Endothelial cell of umbilical vein (primary cell): ENCODE data around the gene TXNRD3. TPM values are rescaled to one million over a fixed set of nuclear protein-coding genes. Genes with fewer than 3 reads are reported as not detected.

ENCODE experiments used
- BruUV-seq: library from RNA; stranded (reverse); fragments of 400-500 nt; replicated peaks from 2 replicates; lab custom pipeline; 2021; lab: Mats Ljungman, UMichigan
- CTCF ChIA-PET: fragments of 300-600, 350-600 bp; sonication (Branson Sonifier 250); formaldehyde crosslinking; loops from one replicate; lab custom pipeline; 2021; ENCODE audit warnings: antibody characterized with exemption, inconsistent platforms; lab: Charles Lee
- POLR2A ChIA-PET: fragments of 300-600, 350-600 bp; sonication (Branson Sonifier 250); formaldehyde crosslinking; loops from one replicate; lab custom pipeline; 2021; ENCODE audit warnings: antibody characterized with exemption, inconsistent platforms; lab: Charles Lee
- DNase-seq: peaks from one replicate; pipeline ENCODE4 v3.0.0-alpha.2; 2011; ENCODE audit warnings: low read depth, low spot score
- FAIRE-seq: peaks from 2 replicates; lab custom pipeline; 2011; peaks lifted over from hg19 to GRCh38; lab: Jason Lieb, UNC
- H2AFZ ChIP-seq: 2 replicates; pipeline ENCODE4 v1.6.0; 2012; ENCODE audit warnings: low read depth, low read length, control low read depth, inconsistent platforms
- H3K27ac ChIP-seq: 2 replicates; pipeline ENCODE4 v1.5.1; 2011; ENCODE audit warnings: low read depth, mild to moderate bottlenecking, control low read depth, low read length, moderate library complexity; ENCODE audit not compliant: insufficient read depth
- H3K27me3 ChIP-seq, 2 experiments: 2 replicates each; pipeline versions ENCODE4 v1.6.0 to v1.6.1; 2011; ENCODE audit warnings: low read length in 2 of 2, mixed read lengths in 1 of 2; ENCODE audit not compliant: control insufficient read depth in 2 of 2, insufficient read depth in 2 of 2
- H3K36me3 ChIP-seq, 2 experiments: 2 replicates in 1 of 2; 3 replicates in 1 of 2; pipeline ENCODE4 v1.5.1; 2011; ENCODE audit warnings: low read length in 2 of 2, mild to moderate bottlenecking in 1 of 2, moderate library complexity in 1 of 2; ENCODE audit not compliant: control insufficient read depth in 2 of 2, insufficient read depth in 2 of 2; ENCODE audit errors: extremely low read depth in 1 of 2
- H3K4me1 ChIP-seq: 3 replicates; pipeline ENCODE4 v1.5.1; 2011; ENCODE audit warnings: mild to moderate bottlenecking, low read length; ENCODE audit not compliant: control insufficient read depth, insufficient read depth; ENCODE audit errors: extremely low read depth
- H3K4me2 ChIP-seq: 2 replicates; pipeline ENCODE4 v1.6.1; 2011; ENCODE audit warnings: low read length, control low read depth, mixed read lengths; ENCODE audit not compliant: insufficient read depth
- H3K4me3 ChIP-seq, 3 experiments: fragments of 200-600 bp in 1 of 3; sonication (generic), shearing (Covaris generic) in 1 of 3; replicated peaks in 1 of 3; 2 replicates each; pipeline ENCODE4 v1.5.1; 2011 to 2016; ENCODE audit warnings: control low read depth in 3 of 3, low read length in 3 of 3, mild to moderate bottlenecking in 2 of 3, inconsistent platforms in 1 of 3, low read depth in 1 of 3, moderate library complexity in 1 of 3; ENCODE audit not compliant: insufficient read depth in 1 of 3
- H3K79me2 ChIP-seq: 2 replicates; pipeline ENCODE4 v1.6.0; 2012; ENCODE audit warnings: low read length, inconsistent platforms; ENCODE audit not compliant: control insufficient read depth, insufficient read depth
- H3K9ac ChIP-seq: replicated peaks from 2 replicates; pipeline ENCODE3; 2011; ENCODE audit warnings: low read length, control low read depth; ENCODE audit not compliant: insufficient read depth; ENCODE audit errors: extremely low read depth
- H3K9me1 ChIP-seq: replicated peaks from 3 replicates; pipeline ENCODE4 v1.6.0; 2011; ENCODE audit warnings: mild to moderate bottlenecking, low read length; ENCODE audit not compliant: control insufficient read depth, insufficient read depth; ENCODE audit errors: extremely low read depth
- H3K9me3 ChIP-seq: replicated peaks from 2 replicates; pipeline ENCODE4 v1.5.1; 2012; ENCODE audit warnings: low read length, inconsistent platforms; ENCODE audit not compliant: control insufficient read depth, insufficient read depth
- H4K20me1 ChIP-seq: replicated peaks from 2 replicates; pipeline ENCODE3; 2011; ENCODE audit warnings: mild to moderate bottlenecking, low read length; ENCODE audit not compliant: control insufficient read depth, insufficient read depth; ENCODE audit errors: extremely low read depth
- EZH2 ChIP-seq: IDR thresholded peaks from 2 replicates; pipeline ENCODE4 v1.6.1; 2012; ENCODE audit warnings: borderline replicate concordance, low read depth, mild to moderate bottlenecking, moderate library complexity, low read length, inconsistent platforms; ENCODE audit not compliant: severe bottlenecking
- FOS ChIP-seq: IDR thresholded peaks from 2 replicates; pipeline ENCODE4 v1.6.1; 2011; ENCODE audit warnings: mild to moderate bottlenecking, low read length, moderate library complexity, borderline replicate concordance; ENCODE audit not compliant: insufficient read depth
- GATA2 ChIP-seq: IDR thresholded peaks from 2 replicates; pipeline ENCODE4 v1.7.0; 2011; ENCODE audit warnings: low read depth, mild to moderate bottlenecking, moderate library complexity, mixed read lengths, low read length; ENCODE audit not compliant: insufficient read length, insufficient read depth
- JUN ChIP-seq: IDR thresholded peaks from 2 replicates; pipeline ENCODE4 v1.6.1; 2011; ENCODE audit warnings: borderline replicate concordance, low read depth; ENCODE audit not compliant: insufficient read length, insufficient read depth
- MAX ChIP-seq: IDR thresholded peaks from 2 replicates; pipeline ENCODE4 v1.6.1; 2011; ENCODE audit not compliant: insufficient read depth, insufficient read length
- MYC ChIP-seq: IDR thresholded peaks from one replicate; pipeline ENCODE4 v1.6.1; 2011; ENCODE audit warnings: mild to moderate bottlenecking, low read depth, low read length
- POLR2A ChIP-seq: IDR thresholded peaks from 2 replicates; pipeline ENCODE4 v1.6.1; 2012; ENCODE audit warnings: low read depth, mild to moderate bottlenecking, control low read depth, low read length
- POLR2AphosphoS5 ChIP-seq: IDR thresholded peaks from 2 replicates; pipeline ENCODE4 v1.6.1; 2012; ENCODE audit warnings: low read depth, mild to moderate bottlenecking, control low read depth, low read length, moderate library complexity; ENCODE audit not compliant: insufficient read depth
- dilution Hi-C: fragments of 300-500 bp; cut with MboI; formaldehyde crosslinking; loops from one replicate; pipeline ENCODE4 v1.15.0; 2019; ENCODE audit warnings: low sequenced_read_pairs; ENCODE audit not compliant: extremely low pct_ligation_motif_present
- intact Hi-C: fragments of 100-400 bp; cut with micrococcal nuclease; formaldehyde crosslinking; loops from one replicate; pipeline ENCODE4 v1.10.0; 2022
- polyA plus RNA-seq, 4 experiments: library from polyadenylated mRNA; depleted of rRNA in 3 of 4; stranded (reverse) in 3 of 4; unstranded in 1 of 4; fragments of >200 nt; gene quantifications; 2 replicates each; pipeline versions ENCODE4 v1.2.1 to v1.2.3, GENCODE V29; 2011 to 2012; ENCODE audit warnings: missing spikeins in 1 of 4
- total RNA-seq: library from RNA; stranded (reverse); gene quantifications from 2 replicates; pipeline ENCODE4 v1.2.3, GENCODE V29; 2021
- TF ChIP-seq, protein P1 (sequence below), 2 donors: IDR thresholded peaks; 1 replicate in 1 of 2; 2 replicates in 1 of 2; pipeline ENCODE4 v1.5.1; 2011; ENCODE audit warnings: low read length in 2 of 2, mild to moderate bottlenecking in 2 of 2, moderate library complexity in 2 of 2, control low read depth in 1 of 2, inconsistent platforms in 1 of 2, low read depth in 1 of 2; ENCODE audit not compliant: insufficient read depth in 1 of 2; ENCODE audit errors: extremely low read depth in 1 of 2

TXNRD3 gene
- total and polyA plus RNA-seq, 2 donors (not counting 3 experiments of a cell fraction or from before 2014, with no cell fraction given), result 2.6 to 7.1 TPM

DNA sequence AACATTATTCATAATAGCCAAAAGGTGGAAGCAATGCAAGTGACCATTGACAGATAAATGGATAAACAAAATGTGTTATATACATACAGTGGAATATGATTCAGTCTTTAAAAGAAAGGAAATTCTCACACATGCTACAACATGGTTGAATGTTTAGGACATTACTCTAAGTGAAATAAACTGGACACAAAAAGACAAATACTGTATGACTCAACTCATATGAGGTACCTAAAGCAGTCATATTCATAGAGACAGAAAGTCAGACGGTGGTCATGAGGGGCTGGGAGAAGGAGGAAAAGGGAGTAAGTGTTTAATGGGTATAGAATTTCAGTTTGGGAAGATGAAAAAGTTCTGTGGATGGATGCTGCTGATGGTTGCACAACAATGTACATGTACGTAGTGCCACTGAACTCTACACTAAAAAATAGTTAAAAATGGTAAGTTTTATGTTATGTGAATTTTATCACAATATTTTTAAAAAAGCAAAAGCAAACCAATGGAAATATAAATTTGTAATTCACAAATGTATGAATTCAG, 5.3 kb downstream of the TXNRD3 start:
- no TSS peak for BruUV-seq
- FAIRE-seq (no peak), DNase-seq (no peak)
- Histone ChIP-seq H3K4me3 (no peak overlapping the region), H3K79me2 (no peaks in the 10 kb centered on the region), H3K4me1 (peaks cover 4% of the 10 kb centered on the region), H2AFZ (no peak overlapping the region), H3K9ac (no peak overlapping the region), H4K20me1 (no peaks in the 10 kb centered on the region), H3K36me3 (no peaks in the 10 kb centered on the region), H3K9me3 (no peaks in the 10 kb centered on the region), H3K9me1 (no peaks in the 10 kb centered on the region), H3K4me2 (no peak overlapping the region), H3K27ac (no peak overlapping the region), H3K27me3 (no peaks in the 10 kb centered on the region)
- intact Hi-C loops (no loop called here), dilution Hi-C loops (no loop called here)
- POLR2A ChIA-PET, result no interaction called here
- TF ChIP-seq POLR2A (no peak), JUN (no peak), MYC (no peak), GATA2 (no peak), FOS (no peak), MAX (no peak), POLR2AphosphoS5 (no peak), EZH2 (no peak)
- TF ChIP-seq, protein P1, sequence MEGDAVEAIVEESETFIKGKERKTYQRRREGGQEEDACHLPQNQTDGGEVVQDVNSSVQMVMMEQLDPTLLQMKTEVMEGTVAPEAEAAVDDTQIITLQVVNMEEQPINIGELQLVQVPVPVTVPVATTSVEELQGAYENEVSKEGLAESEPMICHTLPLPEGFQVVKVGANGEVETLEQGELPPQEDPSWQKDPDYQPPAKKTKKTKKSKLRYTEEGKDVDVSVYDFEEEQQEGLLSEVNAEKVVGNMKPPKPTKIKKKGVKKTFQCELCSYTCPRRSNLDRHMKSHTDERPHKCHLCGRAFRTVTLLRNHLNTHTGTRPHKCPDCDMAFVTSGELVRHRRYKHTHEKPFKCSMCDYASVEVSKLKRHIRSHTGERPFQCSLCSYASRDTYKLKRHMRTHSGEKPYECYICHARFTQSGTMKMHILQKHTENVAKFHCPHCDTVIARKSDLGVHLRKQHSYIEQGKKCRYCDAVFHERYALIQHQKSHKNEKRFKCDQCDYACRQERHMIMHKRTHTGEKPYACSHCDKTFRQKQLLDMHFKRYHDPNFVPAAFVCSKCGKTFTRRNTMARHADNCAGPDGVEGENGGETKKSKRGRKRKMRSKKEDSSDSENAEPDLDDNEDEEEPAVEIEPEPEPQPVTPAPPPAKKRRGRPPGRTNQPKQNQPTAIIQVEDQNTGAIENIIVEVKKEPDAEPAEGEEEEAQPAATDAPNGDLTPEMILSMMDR (IDR thresholded peaks at IDR 0.05; ENCODE audit: extremely low read depth in 1 of 2, insufficient read depth in 1 of 2, low read depth in 1 of 2, low read length in 2 of 2), result no peak
- CTCF ChIA-PET, result no interaction called here
